ENCODE results near the gene AKR1C8. TPM values are rescaled to one million over a fixed set of nuclear protein-coding genes. Genes with fewer than 3 reads are reported as not detected.
A peak's percentile ranks its signal among the peaks of the same experiment; 100 is the strongest.
"Not testable (repeated sequence)": the region's sequence is repeated elsewhere in the genome, so short reads cannot be mapped to it uniquely, and the experiment has no call there.

The AKR1C8 gene
- total RNA-seq, 1 experiment from 2014 or later, result not detected

- Mint-ChIP-seq H3K4me1 (ENCODE audit: low read depth, unreplicated experiment) (peaks cover 18% of the 10 kb centered on the region), H3K4me3 (ENCODE audit: low read depth, unreplicated experiment) (no peak overlapping the region), H3K36me3 (ENCODE audit: insufficient read depth, unreplicated experiment) (peaks cover 6% of the 10 kb centered on the region), H3K27me3 (ENCODE audit: unreplicated experiment) (no peaks in the 10 kb centered on the region), H3K27ac (ENCODE audit: unreplicated experiment) (peak overlapping the region; percentile 94), H3K9me3 (ENCODE audit: low read depth, unreplicated experiment) (peaks cover 5% of the 10 kb centered on the region)
- CTCF ChIA-PET, result interaction anchor here (0.8 kb wide), 1 partner anchor 22 kb away, joined by 3 read pairs; the partner anchor contains the start of gene AKR1C4
- TF ChIP-seq CTCF (IDR thresholded peaks at IDR 0.05; ENCODE audit: unreplicated experiment), result no peak
- BruUV-seq (replicated peaks), result no TSS peak
- intact Hi-C loops (cut with micrococcal nuclease; ENCODE audit: unreplicated experiment), result loop anchor here (5.0 kb wide), 1 partner anchor 127 kb away; the partner anchor contains the start of gene AKR1C3
- DNase-seq, result no peak
Measured at GRCh38 chr10:5219262-5219661, 34.3 kb upstream of the AKR1C8 start.

DNA sequence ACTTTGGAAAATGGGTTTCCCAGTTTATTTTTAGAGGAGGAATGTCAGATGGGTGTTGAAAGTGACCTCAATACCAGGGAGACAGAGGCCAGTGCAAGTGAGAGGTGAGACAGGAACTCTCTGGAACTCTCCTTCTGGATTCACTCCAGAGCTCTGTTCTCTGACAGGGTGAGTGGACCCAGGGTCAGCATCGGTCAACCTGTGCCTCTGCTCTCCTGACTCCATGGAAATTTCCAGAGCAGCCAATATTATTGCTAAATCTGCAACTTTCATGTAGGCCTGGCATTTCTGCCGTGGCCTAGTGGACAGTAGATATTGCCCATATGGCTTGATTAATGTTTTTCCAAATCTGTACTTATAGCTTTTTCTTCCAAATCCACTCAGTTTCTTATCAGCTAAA is 31.9 kb upstream of the AKR1C8 start:
- H3K27ac Mint-ChIP-seq (ENCODE audit: unreplicated experiment), result no peak overlapping the region
- H3K4me1 Mint-ChIP-seq (ENCODE audit: low read depth, unreplicated experiment), result peaks cover 18% of the 10 kb centered on the region
- no peak overlapping the region for H3K4me3 Mint-ChIP-seq (ENCODE audit: low read depth, unreplicated experiment)
- intact Hi-C loops (cut with micrococcal nuclease; ENCODE audit: unreplicated experiment), result loop anchor here (5.0 kb wide), 1 partner anchor 124 kb away; the partner anchor contains the start of gene AKR1C3
- no peak for DNase-seq
- BruUV-seq (replicated peaks), result no TSS peak
- no peak for TF ChIP-seq CTCF (IDR thresholded peaks at IDR 0.05; ENCODE audit: unreplicated experiment)
- peaks cover 6% of the 10 kb centered on the region for H3K36me3 Mint-ChIP-seq (ENCODE audit: insufficient read depth, unreplicated experiment)
- CTCF ChIA-PET, result no interaction called here
- H3K27me3 Mint-ChIP-seq (ENCODE audit: unreplicated experiment), result no peaks in the 10 kb centered on the region
- H3K9me3 Mint-ChIP-seq (ENCODE audit: low read depth, unreplicated experiment), result peaks cover 6% of the 10 kb centered on the region

GRCh38 chr10:5211696-5212536 is 27.0 kb upstream of the AKR1C8 start:
- TF ChIP-seq CTCF (IDR thresholded peaks at IDR 0.05; ENCODE audit: unreplicated experiment), result no peak
- Mint-ChIP-seq H3K27me3 (ENCODE audit: unreplicated experiment) (no peaks in the 10 kb centered on the region), H3K36me3 (ENCODE audit: insufficient read depth, unreplicated experiment) (no peaks in the 10 kb centered on the region), H3K4me1 (ENCODE audit: low read depth, unreplicated experiment) (peaks cover under 1% of the 10 kb centered on the region), H3K4me3 (ENCODE audit: low read depth, unreplicated experiment) (no peak overlapping the region), H3K9me3 (ENCODE audit: low read depth, unreplicated experiment) (peaks cover 8% of the 10 kb centered on the region), H3K27ac (ENCODE audit: unreplicated experiment) (no peak overlapping the region)
- CTCF ChIA-PET, result no interaction called here
- intact Hi-C loops (cut with micrococcal nuclease; ENCODE audit: unreplicated experiment), result no loop called here
- no peak for DNase-seq
- BruUV-seq (replicated peaks), result no TSS peak

GRCh38 chr10:5210261-5210660 is 25.3 kb upstream of the AKR1C8 start:
- H3K27ac Mint-ChIP-seq (ENCODE audit: unreplicated experiment); H3K4me1 Mint-ChIP-seq (ENCODE audit: low read depth, unreplicated experiment); CTCF ChIA-PET; H3K4me3 Mint-ChIP-seq (ENCODE audit: low read depth, unreplicated experiment); DNase-seq; H3K27me3 Mint-ChIP-seq (ENCODE audit: unreplicated experiment); BruUV-seq (replicated peaks); H3K36me3 Mint-ChIP-seq (ENCODE audit: insufficient read depth, unreplicated experiment); intact Hi-C loops (cut with micrococcal nuclease; ENCODE audit: unreplicated experiment); H3K9me3 Mint-ChIP-seq (ENCODE audit: low read depth, unreplicated experiment): not testable (repeated sequence)

- DNase-seq; H3K36me3 Mint-ChIP-seq (ENCODE audit: insufficient read depth, unreplicated experiment); H3K27ac Mint-ChIP-seq (ENCODE audit: unreplicated experiment); H3K27me3 Mint-ChIP-seq (ENCODE audit: unreplicated experiment); BruUV-seq (replicated peaks); intact Hi-C loops (cut with micrococcal nuclease; ENCODE audit: unreplicated experiment); H3K4me1 Mint-ChIP-seq (ENCODE audit: low read depth, unreplicated experiment); H3K4me3 Mint-ChIP-seq (ENCODE audit: low read depth, unreplicated experiment); H3K9me3 Mint-ChIP-seq (ENCODE audit: low read depth, unreplicated experiment): not testable (repeated sequence)
- CTCF ChIA-PET, result interaction anchor here (0.6 kb wide), 1 partner anchor 804 kb away, joined by 4 read pairs; no protein-coding TSS in a partner anchor
Measured at GRCh38 chr10:5209776-5210175, 24.8 kb upstream of the AKR1C8 start.
